PC-3 (cell line): ENCODE measurements around the gene ATP8B3. TPM values are rescaled to one million over a fixed set of nuclear protein-coding genes. Genes with fewer than 3 reads are reported as not detected.

Experiments used
- ATAC-seq: fragments of 200-7000 bp; cut with Tn5 transposase; 2 replicates; pipeline ENCODE4 v1.9.1; 2020; ENCODE audit warnings: mild to moderate bottlenecking, moderate library complexity
- BruUV-seq: library from RNA; stranded (reverse); fragments of 400-500 nt; replicated peaks from 2 replicates; lab custom pipeline; 2021; lab: Mats Ljungman, UMichigan
- CTCF ChIA-PET: fragments of 300-600 bp; sonication (Branson Sonifier 250); formaldehyde crosslinking; loops from one replicate; lab custom pipeline; 2022; ENCODE audit warnings: antibody characterized with exemption; lab: Charles Lee
- POLR2A ChIA-PET: fragments of 300-600 bp; sonication (Branson Sonifier 250); formaldehyde crosslinking; loops from one replicate; lab custom pipeline; 2022; ENCODE audit warnings: antibody characterized with exemption; ENCODE audit not compliant: unreplicated experiment; lab: Charles Lee
- DNase-seq: peaks from one replicate; pipeline ENCODE4 v3.0.0-alpha.2; 2015
- H2AFZ ChIP-seq: fragments of 300-600 bp; sonication (generic); 2 replicates; pipeline ENCODE4 v1.6.0; 2016; ENCODE audit warnings: antibody characterized with exemption, low read length
- H3F3A ChIP-seq: fragments of 300-600 bp; sonication (generic); one replicate; pipeline ENCODE4 v1.6.0; 2017; ENCODE audit warnings: antibody characterized with exemption, low read length, control low read depth, mild to moderate bottlenecking; ENCODE audit not compliant: unreplicated experiment
- H3K27ac ChIP-seq: fragments of 300-600 bp; sonication (generic); 2 replicates; pipeline ENCODE4 v1.5.1; 2016; ENCODE audit warnings: mild to moderate bottlenecking, low read length
- H3K27me3 ChIP-seq: fragments of 300-600 bp; sonication (generic); 2 replicates; pipeline ENCODE4 v1.6.1; 2016; ENCODE audit warnings: low read length, mixed read lengths
- H3K36me3 ChIP-seq: fragments of 300-600 bp; sonication (generic); 2 replicates; pipeline ENCODE4 v1.6.1; 2016; ENCODE audit warnings: low read depth, mixed run types, low read length, mixed read lengths
- H3K4me1 ChIP-seq: fragments of 300-600 bp; sonication (generic); 2 replicates; pipeline ENCODE4 v1.5.1; 2016; ENCODE audit warnings: low read length; ENCODE audit not compliant: insufficient read depth
- H3K4me2 ChIP-seq: fragments of 300-600 bp; sonication (generic); 2 replicates; pipeline ENCODE4 v1.6.0; 2016; ENCODE audit warnings: low read length
- H3K4me3 ChIP-seq: fragments of 300-600 bp; sonication (generic); 2 replicates; pipeline ENCODE4 v1.5.1; 2016; ENCODE audit warnings: mild to moderate bottlenecking, low read length, mixed read lengths
- H3K79me2 ChIP-seq: fragments of 300-600 bp; sonication (generic); 2 replicates; pipeline ENCODE4 v1.6.1; 2017; ENCODE audit warnings: low read length, mixed read lengths
- H3K9ac ChIP-seq: fragments of 300-600 bp; sonication (generic); 2 replicates; pipeline ENCODE4 v1.6.0; 2016; ENCODE audit warnings: mild to moderate bottlenecking, low read length
- H3K9me2 ChIP-seq: fragments of 300-600 bp; sonication (generic); replicated peaks from 2 replicates; pipeline ENCODE4 v1.6.1; 2016; ENCODE audit warnings: mixed run types, low read length, mixed read lengths
- H3K9me3 ChIP-seq: fragments of 300-600 bp; sonication (generic); 2 replicates; pipeline ENCODE4 v1.6.1; 2016; ENCODE audit warnings: low read length, mixed read lengths
- H4K20me1 ChIP-seq: fragments of 300-600 bp; sonication (generic); 2 replicates; pipeline ENCODE4 v1.6.1; 2016; ENCODE audit warnings: low read length, mixed read lengths
- EZH2 ChIP-seq: fragments of 300-600 bp; sonication (generic); IDR thresholded peaks from one replicate; pipeline ENCODE4 v1.6.1; 2017; ENCODE audit warnings: antibody characterized with exemption, mild to moderate bottlenecking, low read length; ENCODE audit not compliant: unreplicated experiment
- EZH2phosphoT487 ChIP-seq: fragments of 300-600 bp; sonication (generic); IDR thresholded peaks from 2 replicates; pipeline ENCODE4 v1.6.1; 2018; ENCODE audit warnings: mild to moderate bottlenecking, antibody characterized with exemption, low read length, borderline replicate concordance
- intact Hi-C: fragments of 100-400 bp; cut with micrococcal nuclease; formaldehyde crosslinking; loops from 2 replicates; pipeline ENCODE4 v1.9.0; 2023
- total RNA-seq: library from RNA; depleted of rRNA; stranded (reverse); fragments of >200 nt; gene quantifications from 2 replicates; pipeline ENCODE4 v1.2.3, GENCODE V29; 2014
- TF ChIP-seq, protein P1 (sequence below): fragments of 300-600 bp; sonication (generic); conservative IDR thresholded peaks from 2 replicates; pipeline ENCODE4 v1.5.1; 2017; ENCODE audit warnings: antibody characterized with exemption, low read depth, mild to moderate bottlenecking, low read length

ATP8B3 gene
- total RNA-seq, 1 experiment from 2014 or later = 4.2 TPM

- Histone ChIP-seq H3K4me2 (no peak overlapping the region), H3K79me2 (no peaks in the 10 kb centered on the region), H3K27ac (no peak overlapping the region), H3K9ac (no peak overlapping the region), H3K9me2 (no peaks in the 10 kb centered on the region), H2AFZ (no peak overlapping the region), H4K20me1 (no peaks in the 10 kb centered on the region), H3K36me3 (no peaks in the 10 kb centered on the region), H3K4me3 (no peak overlapping the region), H3K27me3 (no peaks in the 10 kb centered on the region), H3K4me1 (peaks cover 19% of the 10 kb centered on the region), H3F3A (no peaks in the 10 kb centered on the region), H3K9me3 (0 out of 2 replicates have a peak, but pooled peaks cover 4% of the 10 kb centered on the region)
- POLR2A ChIA-PET = no interaction called here
- no TSS peak for BruUV-seq
- intact Hi-C loops = loop anchor here (5.0 kb wide), 1 partner anchor 99 kb away; no protein-coding TSS in a partner anchor
- DNase-seq (no peak), ATAC-seq (no peak)
- CTCF ChIA-PET = no interaction called here
- TF ChIP-seq EZH2phosphoT487 (no peak), EZH2 (no peak)
- TF ChIP-seq, protein P1, sequence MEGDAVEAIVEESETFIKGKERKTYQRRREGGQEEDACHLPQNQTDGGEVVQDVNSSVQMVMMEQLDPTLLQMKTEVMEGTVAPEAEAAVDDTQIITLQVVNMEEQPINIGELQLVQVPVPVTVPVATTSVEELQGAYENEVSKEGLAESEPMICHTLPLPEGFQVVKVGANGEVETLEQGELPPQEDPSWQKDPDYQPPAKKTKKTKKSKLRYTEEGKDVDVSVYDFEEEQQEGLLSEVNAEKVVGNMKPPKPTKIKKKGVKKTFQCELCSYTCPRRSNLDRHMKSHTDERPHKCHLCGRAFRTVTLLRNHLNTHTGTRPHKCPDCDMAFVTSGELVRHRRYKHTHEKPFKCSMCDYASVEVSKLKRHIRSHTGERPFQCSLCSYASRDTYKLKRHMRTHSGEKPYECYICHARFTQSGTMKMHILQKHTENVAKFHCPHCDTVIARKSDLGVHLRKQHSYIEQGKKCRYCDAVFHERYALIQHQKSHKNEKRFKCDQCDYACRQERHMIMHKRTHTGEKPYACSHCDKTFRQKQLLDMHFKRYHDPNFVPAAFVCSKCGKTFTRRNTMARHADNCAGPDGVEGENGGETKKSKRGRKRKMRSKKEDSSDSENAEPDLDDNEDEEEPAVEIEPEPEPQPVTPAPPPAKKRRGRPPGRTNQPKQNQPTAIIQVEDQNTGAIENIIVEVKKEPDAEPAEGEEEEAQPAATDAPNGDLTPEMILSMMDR = no peak
These were observed 41.1 kb downstream of the ATP8B3 start for GRCh38 chr19:1770866-1771576.

DNA sequence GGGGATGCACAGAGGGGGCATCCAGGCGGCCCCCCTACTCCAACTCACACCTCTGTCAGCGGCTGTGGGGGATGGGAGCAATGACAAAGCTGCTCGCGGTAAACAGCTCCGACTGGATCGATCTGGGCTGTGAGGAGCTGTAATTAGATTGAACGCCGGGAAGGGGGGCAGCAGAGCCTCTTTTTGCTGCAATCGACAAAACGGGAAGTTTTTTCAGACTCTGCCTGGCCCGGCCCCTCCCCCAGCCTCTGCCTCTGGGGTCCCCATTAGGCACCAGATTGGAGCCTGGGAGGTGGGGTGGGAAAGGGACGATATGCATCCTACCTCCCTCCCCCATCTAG, 42.5 kb downstream of the ATP8B3 start:
- CTCF ChIA-PET = no interaction called here
- no TSS peak for BruUV-seq
- ATAC-seq = no peak

More for the DNA sequence above, 42.5 kb downstream of the ATP8B3 start:
- POLR2A ChIA-PET = no interaction called here
- Histone ChIP-seq H3F3A (no peaks in the 10 kb centered on the region), H3K79me2 (no peaks in the 10 kb centered on the region), H3K36me3 (no peaks in the 10 kb centered on the region), H3K4me2 (no peak overlapping the region), H3K4me3 (no peak overlapping the region), H3K27me3 (no peaks in the 10 kb centered on the region), H4K20me1 (no peaks in the 10 kb centered on the region), H3K9ac (no peak overlapping the region), H2AFZ (no peak overlapping the region), H3K27ac (no peak overlapping the region), H3K9me3 (0 out of 2 replicates have a peak, but pooled peaks cover 4% of the 10 kb centered on the region), H3K9me2 (no peaks in the 10 kb centered on the region), H3K4me1 (peaks cover 19% of the 10 kb centered on the region)
- TF ChIP-seq EZH2phosphoT487 (no peak), EZH2 (no peak)
- TF ChIP-seq, protein P1 = no peak
- intact Hi-C loops = no loop called here
- DNase-seq = no peak
